Tongue (tissue), 2 donors: ENCODE results near the gene CD83. TPM values are rescaled to one million over a fixed set of nuclear protein-coding genes. Genes with fewer than 3 reads are reported as not detected.

Experiments
- DNase-seq: peaks from one replicate; pipeline ENCODE4 v3.0.0-alpha.2; 2015
- total RNA-seq: library from RNA; depleted of rRNA; stranded (reverse); fragments of >200 nt; gene quantifications from one replicate; pipeline ENCODE4 v1.2.3, GENCODE V29; 2014

Gene CD83
- total RNA-seq, 1 donor from 2014 or later, result 16.7 TPM

DNA sequence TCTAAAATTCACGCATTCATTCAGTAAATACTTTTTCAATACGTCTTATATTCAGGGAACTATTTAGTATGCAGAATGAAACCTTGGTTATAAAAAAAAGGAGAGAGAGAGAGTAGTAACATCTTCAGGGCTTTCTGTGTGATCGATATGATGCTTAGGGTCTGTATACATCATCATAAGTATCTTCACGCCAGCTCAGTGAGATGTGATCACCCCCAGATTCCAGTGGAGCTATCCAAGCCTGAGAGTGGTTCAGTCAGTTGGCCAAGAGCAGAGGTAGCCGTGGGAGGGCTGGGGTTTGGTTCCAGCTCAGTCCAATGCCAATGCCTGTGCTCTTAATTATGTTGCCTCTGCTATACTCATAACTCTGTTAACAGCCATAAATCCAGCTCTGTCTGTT is 8.6 kb downstream of the CD83 start:
- DNase-seq, result no peak

GRCh38 chr6:14127611-14128010 is 10.0 kb downstream of the CD83 start:
- no peak for DNase-seq

DNA sequence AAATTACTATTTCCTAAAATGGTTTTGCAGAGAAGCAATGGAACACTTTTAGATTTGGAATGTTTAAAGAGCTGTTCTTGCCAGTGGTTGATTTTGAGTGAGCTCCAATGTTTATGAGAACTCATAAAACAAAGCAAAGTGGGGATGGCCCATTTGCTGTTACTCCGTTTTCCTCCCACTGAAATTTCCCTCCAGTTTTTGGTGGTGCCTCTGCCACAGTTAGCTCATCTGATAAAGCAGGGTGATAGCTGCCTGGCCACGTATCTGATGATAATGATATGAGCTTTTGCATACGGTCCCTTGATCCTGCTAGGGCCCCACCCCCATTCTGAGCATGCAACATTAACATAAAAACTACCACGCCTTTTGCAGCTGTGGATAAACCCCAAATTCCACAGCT is 10.4 kb downstream of the CD83 start:
- no peak for DNase-seq

DNA sequence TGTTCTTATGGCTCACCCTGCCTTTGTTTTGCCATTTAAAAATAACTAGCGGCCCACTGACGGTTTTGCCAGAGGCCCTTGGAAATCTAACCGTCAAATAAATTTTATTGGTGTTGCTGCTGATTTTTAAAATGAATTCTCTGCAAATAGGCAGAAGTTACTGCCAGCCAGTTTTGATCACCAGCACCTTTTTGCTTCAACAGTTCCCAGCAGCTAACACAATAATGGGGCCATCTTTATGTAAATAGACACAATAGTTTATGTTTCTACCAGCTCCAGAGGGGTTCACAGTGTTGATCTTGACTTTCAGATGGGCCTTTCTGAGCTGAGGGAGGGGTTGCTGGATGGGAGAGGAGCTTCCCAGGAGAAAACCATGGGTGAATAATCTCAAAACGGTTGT is 11.2 kb downstream of the CD83 start:
- no peak for DNase-seq

GRCh38 chr6:14129575-14129974 is 12.0 kb downstream of the CD83 start:
- peak; percentile 89 for DNase-seq

DNA sequence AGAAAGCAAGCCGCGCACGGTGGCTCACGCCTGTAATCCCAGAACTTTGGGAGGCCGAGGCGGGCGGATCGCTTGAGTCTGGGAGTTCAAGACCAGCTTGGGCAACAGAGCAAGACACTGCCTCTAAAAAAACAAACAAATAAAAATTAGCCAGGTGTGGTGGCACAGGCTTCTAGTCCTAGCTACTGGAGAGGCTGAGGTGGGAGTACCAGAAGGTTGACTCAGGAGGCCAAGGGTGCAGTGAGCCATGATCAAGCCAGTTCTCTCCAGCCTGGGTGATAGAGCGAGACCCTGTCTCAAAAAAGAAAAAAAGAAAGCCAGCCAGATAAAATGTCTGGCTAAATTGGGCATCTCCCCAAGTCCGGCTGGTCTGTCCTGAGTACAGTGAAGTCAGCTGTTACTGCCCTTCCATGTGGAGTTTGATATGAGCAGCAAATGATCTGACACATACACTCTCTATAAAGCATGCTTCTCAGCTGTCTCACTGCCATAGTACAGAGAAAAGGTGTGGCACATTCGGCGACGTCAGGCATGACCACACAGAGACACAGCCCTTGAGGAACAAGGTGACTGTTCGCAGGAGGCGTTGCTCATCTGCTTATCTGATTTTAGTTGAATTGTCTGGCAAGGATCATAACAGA is 13.0 kb downstream of the CD83 start:
- peak; percentile 50 for DNase-seq

GRCh38 chr6:14131579-14131978 is 14.0 kb downstream of the CD83 start:
- no peak for DNase-seq

DNA sequence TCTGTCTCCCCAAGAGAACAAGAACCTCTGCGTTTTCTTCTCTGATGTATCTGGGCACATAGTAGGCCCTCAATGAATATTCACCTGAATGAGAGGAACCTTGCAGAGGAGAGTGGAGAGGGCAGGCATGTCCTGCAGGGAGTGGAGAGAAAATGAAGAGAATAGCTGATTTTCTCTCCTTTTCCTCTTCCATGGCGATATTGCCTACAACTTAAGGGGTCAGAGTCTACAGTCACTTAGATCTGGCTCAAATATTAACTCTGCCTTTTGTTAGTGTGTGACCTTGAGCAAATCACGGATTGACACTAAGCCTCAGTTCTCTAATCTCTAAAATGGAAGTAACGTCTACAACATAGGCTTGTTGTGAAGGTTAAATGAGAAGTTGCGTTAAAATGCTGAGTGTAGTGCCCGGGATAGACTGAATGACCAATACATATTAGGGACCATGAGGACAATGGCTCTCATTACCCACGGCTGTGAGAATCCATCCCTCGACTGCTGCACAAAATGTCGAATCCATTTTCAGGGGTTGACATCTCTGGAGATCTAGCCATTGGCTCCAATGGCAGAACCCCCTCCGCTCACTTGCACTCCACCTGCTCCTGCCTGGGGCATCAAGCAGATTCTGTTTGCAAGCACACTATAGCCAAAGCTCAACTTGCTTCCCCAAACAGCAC is 14.8 kb downstream of the CD83 start:
- no peak for DNase-seq

DNA sequence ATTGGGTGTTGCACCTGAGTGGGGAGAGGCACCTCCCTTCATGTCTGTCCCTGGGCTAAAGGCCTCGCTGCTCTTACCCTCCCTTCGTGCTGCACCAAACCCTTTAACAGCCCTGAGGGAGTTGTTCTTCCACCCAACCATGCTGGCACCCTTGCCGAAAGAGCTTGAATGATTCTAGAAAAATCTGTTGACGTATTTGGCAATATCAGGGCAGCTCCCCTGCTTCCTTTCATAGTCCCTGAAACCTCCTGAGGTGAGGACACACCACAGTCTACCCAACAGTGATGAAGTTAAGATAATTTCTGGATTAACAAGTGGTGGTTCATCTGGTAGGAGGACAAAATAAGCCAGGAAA is 15.3 kb downstream of the CD83 start:
- no peak for DNase-seq

- no peak for DNase-seq
These were observed 16.8 kb downstream of the CD83 start for GRCh38 chr6:14134211-14134910.

- no peak for DNase-seq
These were observed 18.4 kb downstream of the CD83 start for GRCh38 chr6:14135893-14136539.

GRCh38 chr6:14138701-14139215 is 21.2 kb downstream of the CD83 start:
- DNase-seq, result no peak

DNA sequence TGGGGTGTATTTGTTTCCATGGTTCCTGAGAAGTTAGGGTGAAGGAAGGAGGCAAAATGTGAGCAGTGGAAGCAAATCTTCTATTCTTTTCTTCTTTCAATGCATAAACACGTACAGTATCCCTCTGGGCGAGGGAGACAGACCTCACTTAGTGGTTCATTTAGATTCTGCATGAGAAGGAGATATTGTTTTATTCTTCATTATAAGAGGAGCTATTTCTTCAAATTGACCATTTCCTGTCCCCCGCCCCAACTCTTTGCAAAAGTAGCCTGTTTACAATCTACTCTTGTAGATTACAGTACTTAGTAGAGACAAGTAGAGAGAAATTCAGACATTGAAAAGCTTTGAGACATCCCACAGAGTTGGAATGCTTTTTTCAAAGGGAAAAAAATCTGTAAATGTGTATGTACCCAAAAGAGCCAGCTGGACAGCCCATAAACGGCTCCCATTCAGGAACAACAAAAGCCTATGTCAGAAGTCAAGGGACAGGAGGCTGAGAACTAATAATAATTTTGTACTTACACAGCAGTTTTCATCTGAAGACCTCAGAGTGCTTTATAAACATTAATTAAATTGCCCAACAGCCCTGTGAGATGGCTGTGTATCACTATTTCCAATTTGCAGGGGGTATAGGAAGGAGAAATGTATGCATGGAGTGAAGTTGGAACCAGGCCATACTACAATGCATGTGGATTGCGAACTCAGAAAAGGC is 23.9 kb downstream of the CD83 start:
- DNase-seq, result no peak

DNA sequence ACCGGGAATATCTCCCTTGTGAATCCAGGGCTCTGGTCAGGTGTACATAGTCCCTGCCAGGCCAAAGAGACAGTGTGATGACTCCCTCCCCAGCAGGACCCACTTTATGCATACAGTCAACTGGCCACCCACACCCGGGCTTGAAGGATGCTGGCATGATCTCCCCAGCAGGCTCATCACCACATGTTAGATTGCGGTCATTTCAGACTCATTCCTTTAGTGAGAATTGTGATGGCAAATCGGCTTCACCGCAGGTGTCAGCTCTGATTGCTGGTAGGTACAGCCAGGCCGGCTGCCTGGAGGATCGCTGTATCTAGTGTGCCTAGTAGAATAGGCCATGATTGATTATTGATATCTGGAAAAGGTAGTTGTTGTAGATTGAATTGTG is 24.5 kb downstream of the CD83 start:
- no peak for DNase-seq

DNA sequence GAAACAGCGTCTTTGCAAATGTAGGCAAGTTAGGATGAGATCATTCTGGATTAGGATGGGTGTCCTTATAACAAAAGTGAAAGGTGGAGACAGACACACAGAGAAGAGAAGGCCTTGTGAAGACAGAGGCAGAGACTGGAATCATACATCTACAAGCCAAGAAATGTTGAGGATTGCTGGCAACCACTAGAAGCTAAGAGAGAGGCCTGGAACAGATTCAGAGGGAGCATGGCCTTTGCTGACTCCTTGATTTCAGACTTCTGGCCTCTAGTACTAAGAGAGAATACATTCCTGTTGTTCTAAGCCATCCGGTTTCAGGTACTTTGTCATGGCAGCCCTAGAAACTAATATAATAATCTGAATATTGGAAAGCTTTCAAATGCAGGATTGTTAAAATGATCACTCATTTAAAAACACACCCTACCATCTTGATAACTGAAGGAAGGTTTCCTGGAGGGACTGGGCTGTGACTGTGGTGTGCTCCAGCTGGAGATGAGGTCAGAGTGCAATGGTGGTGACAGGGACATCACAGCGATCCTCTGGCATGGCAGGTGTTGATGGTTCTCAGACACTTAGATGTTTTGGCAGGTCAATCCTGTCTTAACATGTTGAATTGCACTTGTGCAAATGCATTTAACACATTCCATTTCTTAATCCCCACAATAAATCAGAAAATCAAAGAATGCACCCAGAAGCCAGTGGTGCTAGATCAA is 25.1 kb downstream of the CD83 start:
- DNase-seq, result peak; percentile 42

- DNase-seq, result no peak
These were observed 25.7 kb downstream of the CD83 start for GRCh38 chr6:14143305-14143704.

GRCh38 chr6:14144678-14145113 is 27.1 kb downstream of the CD83 start:
- peak; percentile 67 for DNase-seq

DNA sequence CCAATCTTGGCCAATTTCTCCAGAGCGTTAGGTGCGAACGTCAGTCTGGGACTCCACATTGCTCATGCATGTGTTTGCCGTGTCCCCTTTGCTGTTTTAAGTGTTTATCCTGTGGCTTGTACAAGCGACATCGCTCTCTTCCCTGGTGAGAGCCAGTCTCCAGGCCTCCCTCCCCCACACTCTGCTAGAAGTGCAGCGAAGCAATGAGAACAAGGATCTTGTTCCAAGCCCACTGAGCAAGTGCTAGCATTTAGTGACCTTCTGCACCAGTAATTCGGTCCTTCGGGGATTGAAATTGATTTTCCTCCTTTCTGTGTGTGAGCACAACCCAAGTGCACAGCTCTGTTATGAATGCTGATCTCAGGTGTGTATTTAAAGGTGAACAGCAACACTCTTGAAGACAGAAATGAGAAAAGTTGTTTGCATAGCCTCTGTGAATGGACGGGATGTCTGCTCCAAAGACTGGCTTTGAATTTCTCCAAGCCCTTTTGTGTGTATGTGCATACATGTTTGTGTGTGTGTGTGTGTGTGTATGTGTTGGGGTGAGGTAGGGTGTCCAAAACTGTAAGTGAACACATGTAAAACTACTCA is 29.0 kb downstream of the CD83 start:
- no peak for DNase-seq

GRCh38 chr6:14147891-14148290 is 30.3 kb downstream of the CD83 start:
- DNase-seq, result no peak

GRCh38 chr6:14148471-14148870 is 30.9 kb downstream of the CD83 start:
- DNase-seq, result no peak

- no peak for DNase-seq
These were observed 31.6 kb downstream of the CD83 start for GRCh38 chr6:14149053-14149738.
